ENCODE results near the gene ARHGAP24. TPM values are rescaled to one million over a fixed set of nuclear protein-coding genes. Genes with fewer than 3 reads are reported as not detected.

ARHGAP24 gene
- total and polyA plus RNA-seq, 2 experiments from 2014 or later: 0.21 to 0.36 TPM

- no peak for ATAC-seq
- Mint-ChIP-seq H3K4me3 (no peak overlapping the region), H3K4me1 (peaks cover 24% of the 10 kb centered on the region), H3K27me3 (ENCODE audit: insufficient read depth, low read depth, poor library complexity) (peaks cover 2% of the 10 kb centered on the region), H3K9me3 (no peaks in the 10 kb centered on the region; the same call in 2 of the 3 replicates), H3K36me3 (ENCODE audit: low read depth) (no peaks in the 10 kb centered on the region), H3K27ac (no peak overlapping the region)
- no peaks in the 10 kb centered on the region for H3F3A ChIP-seq (replicated peaks; ENCODE audit: low read depth)
- no peak overlapping the region for H2AFZ ChIP-seq
- no peak for DNase-seq (ENCODE audit: low spot score)
- H3K4me3 ChIP-seq: no peak overlapping the region
- no peaks in the 10 kb centered on the region for H3K27me3 ChIP-seq (ENCODE audit: insufficient read depth)
- H3K4me1 ChIP-seq (ENCODE audit: insufficient read depth): peaks cover 19% of the 10 kb centered on the region
- no peaks in the 10 kb centered on the region for H4K20me1 ChIP-seq (replicated peaks; ENCODE audit: insufficient read depth)
- H3K27ac ChIP-seq (ENCODE audit: low read depth): no peak overlapping the region
- H3K36me3 ChIP-seq (ENCODE audit: insufficient read depth): no peaks in the 10 kb centered on the region
- no peaks in the 10 kb centered on the region; the same call in 1 of the 2 replicates for H3K9me2 ChIP-seq (ENCODE audit: insufficient read depth)
- H3K4me2 ChIP-seq: no peak overlapping the region
- H3K79me2 ChIP-seq (replicated peaks; ENCODE audit: insufficient read depth): no peaks in the 10 kb centered on the region
- TF ChIP-seq CREB1 (CRISPR knock-in tag; IDR thresholded peaks at IDR 0.05; ENCODE audit: low read depth) (no peak), POLR2AphosphoS5 (IDR thresholded peaks at IDR 0.05; ENCODE audit: low read depth) (no peak), EZH2 (IDR thresholded peaks at IDR 0.05; ENCODE audit: low read depth, unreplicated experiment) (no peak), JUNB (IDR thresholded peaks at IDR 0.05; ENCODE audit: unreplicated experiment) (no peak), ZNF331 (CRISPR knock-in tag; IDR thresholded peaks at IDR 0.05; ENCODE audit: low read depth) (no peak), NANOG (IDR thresholded peaks at IDR 0.05; ENCODE audit: borderline replicate concordance) (no peak), ETS1 (IDR thresholded peaks at IDR 0.05) (no peak)
Measured at GRCh38 chr4:85772470-85772869, 297.5 kb downstream of the ARHGAP24 start.

- no peaks in the 10 kb centered on the region for H4K20me1 ChIP-seq (replicated peaks; ENCODE audit: insufficient read depth)
- no peaks in the 10 kb centered on the region for H3F3A ChIP-seq (replicated peaks; ENCODE audit: low read depth)
- Mint-ChIP-seq H3K9me3 (no peaks in the 10 kb centered on the region; the same call in 2 of the 3 replicates), H3K4me1 (peaks cover 25% of the 10 kb centered on the region), H3K4me3 (no peak overlapping the region), H3K36me3 (ENCODE audit: low read depth) (no peaks in the 10 kb centered on the region), H3K27ac (no peak overlapping the region), H3K27me3 (ENCODE audit: insufficient read depth, low read depth, poor library complexity) (peaks cover 2% of the 10 kb centered on the region)
- no peaks in the 10 kb centered on the region; the same call in 1 of the 2 replicates for H3K9me2 ChIP-seq (ENCODE audit: insufficient read depth)
- H3K27me3 ChIP-seq (ENCODE audit: insufficient read depth): no peaks in the 10 kb centered on the region
- no peak overlapping the region for H3K27ac ChIP-seq (ENCODE audit: low read depth)
- ATAC-seq: peak; percentile 71
- no peaks in the 10 kb centered on the region for H3K79me2 ChIP-seq (replicated peaks; ENCODE audit: insufficient read depth)
- H3K4me1 ChIP-seq (ENCODE audit: insufficient read depth): peaks cover 22% of the 10 kb centered on the region
- H3K36me3 ChIP-seq (ENCODE audit: insufficient read depth): no peaks in the 10 kb centered on the region
- peak overlapping the region; percentile 19; the same call in 1 of the 2 replicates for H3K4me2 ChIP-seq
- no peak overlapping the region for H3K4me3 ChIP-seq
- peak; percentile 43 for DNase-seq (ENCODE audit: low spot score)
- H2AFZ ChIP-seq: no peak overlapping the region
- TF ChIP-seq NANOG (IDR thresholded peaks at IDR 0.05; ENCODE audit: borderline replicate concordance) (peak; percentile 14; the same call in 1 of the 2 replicates), CTCF (conservative IDR thresholded peaks at IDR 0.05; ENCODE audit: low read depth in 2 of 2) (no peak), ZNF331 (CRISPR knock-in tag; IDR thresholded peaks at IDR 0.05; ENCODE audit: low read depth) (no peak), ETS1 (IDR thresholded peaks at IDR 0.05) (0 out of 2 replicates have a peak, but pooled peaks have one; percentile 19), JUNB (IDR thresholded peaks at IDR 0.05; ENCODE audit: unreplicated experiment) (no peak), EZH2phosphoT487 (IDR thresholded peaks at IDR 0.05; ENCODE audit: unreplicated experiment) (no peak), ZNF114 (CRISPR knock-in tag; IDR thresholded peaks at IDR 0.05) (no peak), CREB1 (CRISPR knock-in tag; IDR thresholded peaks at IDR 0.05; ENCODE audit: low read depth) (no peak), ZNF462 (CRISPR knock-in tag; IDR thresholded peaks at IDR 0.05) (peak; percentile 94)
Measured at GRCh38 chr4:85773372-85773771, 298.4 kb downstream of the ARHGAP24 start.
